ENCODE measurements around the gene OPCML.

The OPCML gene

DNA sequence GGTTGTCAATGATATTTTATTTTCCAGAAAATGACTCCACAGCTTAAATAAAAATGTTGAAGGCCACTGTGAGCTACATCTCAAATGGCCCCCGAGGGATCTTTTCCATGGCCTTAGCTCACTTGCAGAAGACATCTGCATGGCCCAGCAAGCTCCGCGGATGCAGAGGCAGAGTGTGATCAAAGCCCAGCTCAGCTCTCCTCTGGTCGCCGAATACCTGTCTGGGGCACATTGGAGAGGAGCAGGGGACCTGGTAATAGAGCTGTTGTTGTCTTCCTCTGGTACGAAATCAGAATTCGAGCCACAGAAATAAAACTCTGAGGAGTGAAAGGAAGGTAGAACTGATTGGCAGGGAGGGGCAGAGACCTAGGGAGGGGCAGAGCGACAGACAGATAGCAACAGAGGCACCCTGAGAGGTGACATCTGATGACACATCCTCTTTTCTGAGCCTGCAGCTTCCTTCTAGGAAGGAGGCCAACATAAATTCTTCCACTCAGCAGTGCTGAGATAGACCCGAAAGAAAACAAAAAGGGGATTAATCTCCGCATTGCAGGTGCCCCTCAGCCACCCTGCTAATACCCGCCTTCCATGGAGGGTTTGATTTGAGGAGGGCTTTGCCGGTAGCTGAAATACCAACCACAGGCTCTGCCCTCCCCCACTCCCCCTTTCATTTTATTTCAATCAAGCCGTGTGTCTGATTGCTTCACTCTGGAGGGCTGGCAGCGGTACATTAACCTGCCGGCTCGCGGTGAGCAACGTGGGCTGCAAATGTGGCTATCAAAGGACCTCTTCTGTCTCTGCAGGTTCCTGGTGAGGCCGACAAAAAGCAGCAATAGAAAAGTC is 759.4 kb downstream of the OPCML start:
- Histone ChIP-seq H3K4me3 (ENCODE audit: low read length) (no peak overlapping the region), H3K36me3 (ENCODE audit: insufficient read depth, low read length) (no peaks in the 10 kb centered on the region), H3K4me1 (ENCODE audit: insufficient read depth, low read length) (peaks cover 8% of the 10 kb centered on the region), H2AFZ (ENCODE audit: low read depth, low read length) (no peak overlapping the region), H3K9me3 (ENCODE audit: low read length) (no peaks in the 10 kb centered on the region), H3K27me3 (ENCODE audit: insufficient read depth, low read length) (no peaks in the 10 kb centered on the region)

DNA sequence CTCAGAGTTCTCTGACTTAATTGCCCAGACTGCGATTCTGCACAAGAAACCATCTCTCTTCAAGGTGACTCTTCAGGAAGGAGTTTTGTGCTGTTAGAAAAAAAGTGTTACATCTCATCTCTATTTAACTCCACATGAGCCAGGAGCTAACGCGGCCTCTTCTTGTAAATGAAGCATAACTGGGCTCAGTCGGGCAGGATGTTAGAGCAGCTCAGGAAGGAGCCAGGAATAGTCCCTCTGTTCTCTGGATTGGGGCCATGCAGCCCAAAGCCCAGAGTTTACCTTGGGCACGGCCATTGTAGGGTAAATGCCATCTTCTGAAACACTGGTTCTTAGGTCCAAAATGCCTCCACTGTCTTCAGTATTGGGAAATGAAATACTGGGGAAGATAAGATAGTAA is 760.6 kb downstream of the OPCML start:
- Histone ChIP-seq H3K9me3 (ENCODE audit: low read length) (no peaks in the 10 kb centered on the region), H3K27me3 (ENCODE audit: insufficient read depth, low read length) (no peaks in the 10 kb centered on the region), H3K36me3 (ENCODE audit: insufficient read depth, low read length) (no peaks in the 10 kb centered on the region), H3K4me1 (ENCODE audit: insufficient read depth, low read length) (peaks cover 8% of the 10 kb centered on the region), H3K4me3 (ENCODE audit: low read length) (no peak overlapping the region), H2AFZ (ENCODE audit: low read depth, low read length) (no peak overlapping the region)

DNA sequence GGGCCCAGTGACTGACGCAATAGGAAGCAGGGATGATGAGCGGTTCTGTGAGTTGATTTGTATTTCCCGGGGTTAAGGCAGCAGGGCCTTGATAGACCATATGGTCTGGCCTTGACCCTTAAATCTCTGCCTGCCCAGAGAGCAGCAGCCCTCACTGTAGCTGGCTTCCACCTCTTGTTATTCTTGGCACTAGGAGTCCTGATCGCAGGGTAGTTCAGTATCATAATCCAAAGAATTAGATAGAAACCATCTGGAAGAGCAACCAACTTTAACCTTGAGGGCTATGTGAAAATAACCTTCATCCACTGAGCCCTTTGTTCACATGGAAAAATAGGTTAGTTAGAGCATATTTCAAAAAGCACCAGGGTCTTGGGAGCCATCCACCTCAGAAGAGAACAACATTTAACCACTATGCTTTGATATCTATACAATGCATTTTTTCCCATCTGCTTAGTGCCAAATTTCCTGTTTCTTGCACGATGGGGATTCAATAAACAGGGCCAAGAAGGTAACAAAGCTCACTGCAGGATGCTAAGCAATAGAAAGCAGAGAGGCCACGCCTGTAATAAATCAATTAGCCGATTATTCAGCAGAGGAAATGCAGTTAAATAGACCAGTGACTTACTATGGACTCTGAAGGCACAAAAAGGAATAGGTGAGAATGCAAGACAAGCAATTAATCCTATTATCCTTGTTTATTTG is 761.3 kb downstream of the OPCML start:
- no peak overlapping the region for H3K4me3 ChIP-seq (ENCODE audit: low read length)
- H3K27me3 ChIP-seq (ENCODE audit: insufficient read depth, low read length) = no peaks in the 10 kb centered on the region
- no peak overlapping the region for H2AFZ ChIP-seq (ENCODE audit: low read depth, low read length)
- no peaks in the 10 kb centered on the region for H3K9me3 ChIP-seq (ENCODE audit: low read length)
- no peaks in the 10 kb centered on the region for H3K36me3 ChIP-seq (ENCODE audit: insufficient read depth, low read length)
- H3K4me1 ChIP-seq (ENCODE audit: insufficient read depth, low read length) = peaks cover 8% of the 10 kb centered on the region

DNA sequence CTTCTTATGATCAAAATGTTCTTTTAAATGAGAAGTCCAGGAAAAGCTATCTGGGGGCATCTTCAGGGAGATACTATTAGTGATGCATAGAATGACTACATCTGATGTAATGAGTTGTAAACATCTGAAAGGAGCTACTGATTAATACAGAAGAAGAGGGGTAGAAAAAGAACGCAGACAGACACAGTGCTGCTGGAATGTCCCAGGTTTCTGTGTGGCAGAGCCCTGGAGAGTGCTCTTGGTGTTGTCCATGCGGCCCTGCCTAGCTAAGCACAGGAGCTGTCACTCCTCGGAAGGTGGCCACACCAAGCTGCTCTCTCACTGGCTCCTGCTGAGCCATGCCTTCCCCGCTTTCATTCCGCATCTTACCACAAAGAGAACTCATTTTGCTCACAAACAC is 768.8 kb downstream of the OPCML start:
- Histone ChIP-seq H3K4me3 (ENCODE audit: low read length) (no peak overlapping the region), H3K9me3 (ENCODE audit: low read length) (no peaks in the 10 kb centered on the region), H3K27me3 (ENCODE audit: insufficient read depth, low read length) (no peaks in the 10 kb centered on the region), H3K36me3 (ENCODE audit: insufficient read depth, low read length) (no peaks in the 10 kb centered on the region), H2AFZ (ENCODE audit: low read depth, low read length) (no peak overlapping the region), H3K4me1 (ENCODE audit: insufficient read depth, low read length) (no peaks in the 10 kb centered on the region)

DNA sequence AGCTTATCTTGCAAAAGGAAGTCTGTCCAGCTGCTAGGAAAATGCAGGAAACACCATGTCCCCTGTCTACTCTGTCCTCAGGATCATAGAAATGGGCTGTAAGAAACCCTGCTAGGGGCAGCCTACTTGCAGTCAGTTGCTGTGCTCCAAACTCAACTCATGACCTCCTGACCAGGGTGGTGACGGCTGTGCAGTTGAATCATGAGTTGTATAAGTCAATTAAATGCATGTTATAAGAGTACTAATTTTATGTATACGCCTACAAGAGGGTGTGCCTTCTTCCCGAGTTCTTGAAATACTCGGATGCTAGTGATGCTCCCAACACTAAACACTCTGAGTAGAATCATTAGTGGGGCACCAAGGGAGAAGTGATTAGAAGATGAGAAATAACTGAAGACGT is 776.4 kb downstream of the OPCML start:
- Histone ChIP-seq H3K36me3 (ENCODE audit: insufficient read depth, low read length) (no peaks in the 10 kb centered on the region), H3K27me3 (ENCODE audit: insufficient read depth, low read length) (no peaks in the 10 kb centered on the region), H3K4me1 (ENCODE audit: insufficient read depth, low read length) (peaks cover 3% of the 10 kb centered on the region), H3K9me3 (ENCODE audit: low read length) (no peaks in the 10 kb centered on the region), H3K4me3 (ENCODE audit: low read length) (no peak overlapping the region), H2AFZ (ENCODE audit: low read depth, low read length) (no peak overlapping the region)

DNA sequence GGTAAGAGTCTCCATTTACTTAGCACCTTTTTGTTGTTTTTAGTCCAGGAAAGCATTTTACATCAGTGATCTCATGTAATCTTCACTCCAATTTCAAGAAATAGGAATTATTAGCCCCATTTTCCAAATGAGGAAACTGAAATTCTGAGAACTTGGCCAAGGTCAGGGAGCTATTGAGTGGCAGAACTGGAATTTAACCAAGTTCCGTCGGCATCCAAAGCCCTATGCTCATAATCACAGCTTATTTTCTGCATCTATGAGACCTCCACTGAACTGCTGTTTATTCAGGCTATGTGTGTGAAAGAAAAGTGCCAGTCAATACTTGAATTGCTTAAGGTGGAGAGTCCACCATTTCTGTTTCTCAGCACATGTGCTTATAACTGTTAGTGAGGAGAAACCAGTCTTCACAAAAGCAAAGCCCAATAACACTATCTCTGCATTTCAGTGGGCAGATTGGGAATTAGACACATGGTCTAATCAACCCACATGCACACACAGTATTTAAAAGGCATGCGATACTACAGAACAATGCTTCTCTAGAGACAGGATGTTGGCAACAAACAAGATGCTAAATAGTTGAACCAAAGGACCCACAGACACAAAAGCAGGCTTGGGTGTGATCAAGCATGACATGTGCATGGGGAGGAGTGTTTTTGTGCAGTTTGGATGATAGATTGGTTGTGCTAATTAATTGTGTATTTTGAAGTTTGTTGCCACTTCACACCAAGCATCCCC is 780.6 kb downstream of the OPCML start:
- no peaks in the 10 kb centered on the region for H3K9me3 ChIP-seq (ENCODE audit: low read length)
- H3K36me3 ChIP-seq (ENCODE audit: insufficient read depth, low read length) = no peaks in the 10 kb centered on the region
- H3K4me1 ChIP-seq (ENCODE audit: insufficient read depth, low read length) = peaks cover 3% of the 10 kb centered on the region
- no peak overlapping the region for H2AFZ ChIP-seq (ENCODE audit: low read depth, low read length)
- H3K27me3 ChIP-seq (ENCODE audit: insufficient read depth, low read length) = no peaks in the 10 kb centered on the region
- no peak overlapping the region for H3K4me3 ChIP-seq (ENCODE audit: low read length)

DNA sequence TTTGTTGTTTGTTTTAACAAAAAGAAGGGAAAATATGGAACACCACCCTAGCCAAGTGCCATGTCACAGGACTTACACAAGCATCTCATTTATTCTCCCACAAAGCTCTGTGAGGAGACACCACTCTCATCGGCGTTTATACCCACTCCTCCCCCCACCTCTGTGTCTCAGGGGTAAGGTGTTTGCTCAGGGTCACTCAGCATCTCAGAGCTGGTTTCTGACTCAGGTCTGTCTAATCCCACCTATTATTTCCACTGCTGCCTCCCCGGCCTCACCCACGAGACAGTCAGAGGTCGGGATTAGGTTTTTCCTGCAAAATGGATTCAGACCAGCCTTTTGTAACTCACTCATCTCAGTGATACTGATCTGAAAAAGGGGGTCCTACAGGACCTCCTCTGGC is 786.0 kb downstream of the OPCML start:
- no peak overlapping the region for H2AFZ ChIP-seq (ENCODE audit: low read depth, low read length)
- H3K4me1 ChIP-seq (ENCODE audit: insufficient read depth, low read length) = peaks cover 7% of the 10 kb centered on the region

DNA sequence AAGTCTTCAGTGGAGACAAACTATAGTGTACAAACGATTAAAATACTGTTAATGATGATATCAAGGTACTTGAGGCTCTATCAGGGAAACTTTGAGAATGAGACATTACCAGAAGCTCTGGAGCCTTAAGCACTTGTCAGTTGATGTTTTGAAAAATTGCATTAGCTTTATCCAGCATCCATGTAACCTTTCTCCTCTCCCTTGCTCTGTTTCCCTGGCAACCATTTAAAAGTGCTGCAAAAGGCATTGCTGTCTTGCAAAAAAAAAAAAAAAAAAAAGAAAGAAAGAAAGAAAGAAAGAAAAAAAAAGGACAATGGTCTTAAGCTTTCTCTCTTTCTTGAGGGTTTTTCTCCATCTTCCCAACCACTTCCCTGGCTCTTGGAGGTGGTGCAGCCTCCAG is 787.0 kb downstream of the OPCML start:
- H3K4me3 ChIP-seq (ENCODE audit: low read length) = no peak overlapping the region

More for the DNA sequence above, 786.0 kb downstream of the OPCML start:
- Histone ChIP-seq H3K36me3 (ENCODE audit: insufficient read depth, low read length) (no peaks in the 10 kb centered on the region), H3K4me3 (ENCODE audit: low read length) (no peak overlapping the region), H3K27me3 (ENCODE audit: insufficient read depth, low read length) (no peaks in the 10 kb centered on the region), H3K9me3 (ENCODE audit: low read length) (no peaks in the 10 kb centered on the region)

DNA sequence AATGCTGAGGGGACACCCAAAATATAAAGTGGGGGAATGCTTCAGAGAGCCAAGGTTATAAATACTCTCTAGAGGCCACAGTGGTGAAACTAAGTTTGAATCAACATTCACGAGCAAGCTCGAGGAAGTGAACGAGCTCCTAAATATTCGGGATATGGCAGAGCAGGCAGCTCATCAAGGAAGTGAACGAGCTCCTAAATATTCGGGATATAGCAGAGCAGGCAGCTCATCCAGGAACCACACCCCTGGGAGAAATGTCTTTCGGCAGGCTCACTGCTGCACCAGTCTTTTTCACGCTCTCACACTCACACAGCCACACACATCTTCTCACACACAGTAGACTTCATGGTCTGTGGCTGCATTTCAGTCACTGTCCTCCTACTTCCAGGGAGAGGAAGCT is 787.5 kb downstream of the OPCML start:
- Histone ChIP-seq H3K27me3 (ENCODE audit: insufficient read depth, low read length) (no peaks in the 10 kb centered on the region), H2AFZ (ENCODE audit: low read depth, low read length) (no peak overlapping the region), H3K9me3 (ENCODE audit: low read length) (no peaks in the 10 kb centered on the region), H3K4me3 (ENCODE audit: low read length) (no peak overlapping the region), H3K36me3 (ENCODE audit: insufficient read depth, low read length) (no peaks in the 10 kb centered on the region), H3K4me1 (ENCODE audit: insufficient read depth, low read length) (peaks cover 7% of the 10 kb centered on the region)

More for the DNA sequence above, 787.0 kb downstream of the OPCML start:
- H3K36me3 ChIP-seq (ENCODE audit: insufficient read depth, low read length) = no peaks in the 10 kb centered on the region
- H3K9me3 ChIP-seq (ENCODE audit: low read length) = no peaks in the 10 kb centered on the region
- no peaks in the 10 kb centered on the region for H3K27me3 ChIP-seq (ENCODE audit: insufficient read depth, low read length)
- no peak overlapping the region for H2AFZ ChIP-seq (ENCODE audit: low read depth, low read length)
- peaks cover 7% of the 10 kb centered on the region for H3K4me1 ChIP-seq (ENCODE audit: insufficient read depth, low read length)

DNA sequence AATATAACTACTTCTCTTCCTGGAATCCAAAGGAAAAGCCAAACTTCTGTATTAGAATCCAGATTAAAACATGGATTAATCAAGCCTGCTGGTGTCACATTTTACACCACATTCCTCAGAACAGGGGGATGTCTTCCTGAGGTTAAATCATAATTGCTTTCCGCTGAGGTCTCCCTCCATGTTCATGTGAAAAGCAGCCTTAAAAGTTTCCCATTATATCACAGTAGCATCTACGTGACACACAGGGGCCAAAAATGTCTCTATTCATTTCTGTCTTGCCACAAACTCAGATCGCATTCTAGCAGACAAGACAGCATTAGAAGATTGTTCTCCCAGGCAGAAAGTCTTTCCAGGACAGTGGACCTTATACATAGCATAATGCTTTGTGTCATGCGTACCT is 788.7 kb downstream of the OPCML start:
- Histone ChIP-seq H2AFZ (ENCODE audit: low read depth, low read length) (no peak overlapping the region), H3K36me3 (ENCODE audit: insufficient read depth, low read length) (no peaks in the 10 kb centered on the region), H3K4me3 (ENCODE audit: low read length) (no peak overlapping the region), H3K4me1 (ENCODE audit: insufficient read depth, low read length) (peaks cover 7% of the 10 kb centered on the region), H3K27me3 (ENCODE audit: insufficient read depth, low read length) (no peaks in the 10 kb centered on the region), H3K9me3 (ENCODE audit: low read length) (no peaks in the 10 kb centered on the region)

DNA sequence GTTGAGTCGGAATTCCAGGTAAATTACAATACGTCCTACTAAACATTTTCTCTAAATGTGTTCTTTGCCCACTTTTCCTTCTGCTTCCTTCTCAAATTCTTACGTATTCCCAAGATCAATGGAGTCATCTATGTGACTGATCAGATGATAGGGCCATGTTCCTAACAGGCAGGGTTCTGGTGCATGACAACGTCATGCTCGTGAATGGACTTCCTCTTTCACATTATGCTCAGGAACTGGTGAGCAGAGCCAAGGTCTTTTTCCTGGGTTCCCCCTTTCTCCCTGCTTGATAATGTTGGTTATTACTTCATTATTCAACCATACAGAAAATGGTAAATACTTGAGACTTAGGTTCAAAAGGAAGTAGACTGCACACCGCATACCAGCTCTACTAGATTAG is 789.4 kb downstream of the OPCML start:
- Histone ChIP-seq H3K9me3 (ENCODE audit: low read length) (no peaks in the 10 kb centered on the region), H2AFZ (ENCODE audit: low read depth, low read length) (no peak overlapping the region), H3K4me1 (ENCODE audit: insufficient read depth, low read length) (peaks cover 7% of the 10 kb centered on the region), H3K4me3 (ENCODE audit: low read length) (no peak overlapping the region), H3K27me3 (ENCODE audit: insufficient read depth, low read length) (no peaks in the 10 kb centered on the region), H3K36me3 (ENCODE audit: insufficient read depth, low read length) (no peaks in the 10 kb centered on the region)

DNA sequence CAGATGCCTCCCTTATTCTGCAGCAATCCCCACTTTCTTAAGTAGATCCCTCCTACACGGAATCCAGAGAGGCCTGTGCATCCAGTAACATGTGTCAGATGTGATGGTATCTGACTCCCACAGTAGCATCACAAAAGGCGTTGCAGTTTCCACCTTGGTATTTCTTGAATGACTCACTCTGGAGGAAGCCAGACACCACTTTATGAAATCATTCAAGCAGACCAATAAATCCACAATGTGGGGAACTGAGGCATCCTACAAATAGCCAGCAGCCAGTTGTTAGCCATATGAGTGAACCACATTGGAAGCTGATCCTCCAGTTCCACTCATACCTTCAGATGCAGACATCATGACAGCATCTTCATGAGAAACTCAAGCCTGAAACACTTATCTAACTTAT is 798.1 kb downstream of the OPCML start:
- Histone ChIP-seq H3K4me1 (ENCODE audit: insufficient read depth, low read length) (no peaks in the 10 kb centered on the region), H2AFZ (ENCODE audit: low read depth, low read length) (no peak overlapping the region), H3K27me3 (ENCODE audit: insufficient read depth, low read length) (no peaks in the 10 kb centered on the region), H3K4me3 (ENCODE audit: low read length) (no peak overlapping the region), H3K36me3 (ENCODE audit: insufficient read depth, low read length) (no peaks in the 10 kb centered on the region), H3K9me3 (ENCODE audit: low read length) (no peaks in the 10 kb centered on the region)

DNA sequence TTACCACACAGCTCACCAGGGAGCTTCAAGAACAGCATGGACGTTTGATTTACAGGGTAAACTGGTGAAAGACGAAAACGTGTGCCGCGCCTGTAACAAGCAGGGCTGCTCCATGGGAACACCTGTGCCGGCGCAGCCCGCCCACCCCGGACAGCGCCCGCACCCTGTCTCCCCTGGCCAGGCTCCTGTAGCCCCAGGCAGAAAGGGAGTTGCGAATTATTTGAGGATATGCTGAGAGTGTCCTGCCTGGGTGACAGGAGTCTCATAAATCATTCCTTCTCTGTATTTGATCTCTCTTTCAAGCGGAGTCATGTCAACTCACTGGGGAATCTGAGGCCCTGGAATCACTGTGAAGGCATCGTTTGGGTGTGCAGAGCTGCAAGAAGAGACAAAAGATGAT is 804.3 kb downstream of the OPCML start:
- Histone ChIP-seq H3K4me3 (ENCODE audit: low read length) (no peak overlapping the region), H3K4me1 (ENCODE audit: insufficient read depth, low read length) (no peaks in the 10 kb centered on the region), H3K27me3 (ENCODE audit: insufficient read depth, low read length) (no peaks in the 10 kb centered on the region), H2AFZ (ENCODE audit: low read depth, low read length) (no peak overlapping the region), H3K9me3 (ENCODE audit: low read length) (peaks cover 4% of the 10 kb centered on the region), H3K36me3 (ENCODE audit: insufficient read depth, low read length) (no peaks in the 10 kb centered on the region)

Data from neuron (in vitro differentiated cells).